Raji (cell line): ENCODE data around the gene TTC38.

Experiments used
- POLR2A ChIP-seq: IDR thresholded peaks from 2 replicates; pipeline ENCODE4 v1.6.1; 2011; ENCODE audit warnings: low read depth, low read length, control low read depth; ENCODE audit not compliant: insufficient read depth

TTC38 gene

DNA sequence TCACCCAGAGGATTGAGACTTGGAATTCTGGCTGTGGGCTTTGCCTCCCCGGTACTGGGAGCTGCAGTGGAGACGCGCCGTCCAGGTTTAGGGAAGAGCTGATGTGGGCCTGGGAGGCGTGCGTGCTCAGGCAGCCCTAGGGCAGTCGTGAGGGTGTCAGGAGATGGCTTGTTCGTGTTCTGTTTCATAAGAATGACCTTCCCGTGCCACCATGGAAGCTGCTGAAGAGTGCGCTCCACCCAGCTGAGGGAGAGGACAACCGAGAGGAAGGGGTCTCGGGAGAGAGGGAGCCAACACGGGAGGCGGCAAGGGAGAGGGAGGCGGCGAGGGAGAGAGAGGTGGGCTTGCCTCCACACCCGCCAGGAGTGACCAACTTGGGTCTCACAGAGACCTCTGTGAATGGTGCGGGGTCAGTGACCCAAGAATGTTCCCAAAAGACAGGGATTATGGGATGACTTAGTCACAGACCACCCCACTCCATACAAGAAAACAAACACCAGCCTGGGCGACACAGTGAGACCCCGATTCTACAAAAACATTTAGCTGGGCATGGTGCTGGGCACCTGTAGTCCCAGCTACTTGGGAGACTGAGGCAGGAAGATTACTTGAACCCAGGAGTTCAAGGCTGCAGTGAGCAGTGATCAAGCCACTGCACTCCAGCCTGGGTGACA, 53.0 kb downstream of the TTC38 start:
- TF ChIP-seq POLR2A = no peak

- no peak for TF ChIP-seq POLR2A
Measured at GRCh38 chr22:46322711-46323110, 54.9 kb downstream of the TTC38 start.

GRCh38 chr22:46323162-46323561, 55.4 kb downstream of the TTC38 start:
- TF ChIP-seq POLR2A = no peak

GRCh38 chr22:46326066-46326680, 58.4 kb downstream of the TTC38 start:
- TF ChIP-seq POLR2A = no peak

GRCh38 chr22:46327691-46328465, 60.1 kb downstream of the TTC38 start:
- TF ChIP-seq POLR2A = no peak

- no peak for TF ChIP-seq POLR2A
Measured at GRCh38 chr22:46328797-46329196, 61.0 kb downstream of the TTC38 start.

GRCh38 chr22:46329616-46330015, 61.8 kb downstream of the TTC38 start:
- no peak for TF ChIP-seq POLR2A

DNA sequence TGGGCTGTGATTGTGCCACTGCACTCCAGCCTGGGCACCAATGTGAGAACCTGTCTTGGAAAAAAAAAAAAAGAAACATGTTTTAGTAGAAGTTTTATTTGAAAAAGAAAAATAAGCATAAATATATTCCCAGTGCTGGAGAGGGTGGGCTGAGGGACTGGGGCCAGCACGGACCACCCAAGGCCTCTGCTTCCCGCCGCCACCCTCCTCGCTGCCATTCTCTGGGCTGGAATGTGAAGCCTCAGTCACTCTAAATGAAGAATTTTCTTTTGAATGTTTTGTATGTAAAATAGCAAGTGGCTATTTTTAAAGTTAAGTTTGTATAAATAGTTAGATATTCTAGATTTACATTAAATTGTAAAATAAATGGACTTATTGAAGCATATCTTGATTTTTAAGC, 62.6 kb downstream of the TTC38 start:
- TF ChIP-seq POLR2A = no peak

DNA sequence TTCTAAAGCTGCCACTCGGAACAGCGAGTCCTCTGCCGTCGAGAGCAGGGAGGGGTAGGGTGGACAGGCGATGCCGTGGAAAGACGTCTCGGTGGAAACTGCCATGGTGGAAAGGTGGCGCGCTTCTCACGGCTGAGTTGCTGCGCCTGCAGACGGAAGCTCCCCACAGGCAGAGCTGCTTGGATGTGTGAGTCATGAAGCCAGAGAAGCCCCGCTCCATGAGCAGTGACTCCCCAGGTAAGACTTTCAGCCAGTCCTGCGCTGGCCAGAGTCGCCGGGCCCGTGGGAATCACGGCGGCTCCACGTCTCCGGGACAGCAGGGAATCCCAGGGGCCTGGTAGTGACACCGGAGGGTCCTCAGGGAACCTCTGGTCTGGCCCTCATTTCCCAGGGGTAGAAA, 63.7 kb downstream of the TTC38 start:
- TF ChIP-seq POLR2A = no peak

- TF ChIP-seq POLR2A = peak; percentile 92
Measured at GRCh38 chr22:46335201-46336118, 67.7 kb downstream of the TTC38 start, which contains the start of gene TRMU. TRMU (plus strand) TSS chr22:46335714; CDS start chr22:46335765, 51 bp downstream.

- TF ChIP-seq POLR2A = no peak
Measured at GRCh38 chr22:46336119-46337078, 68.6 kb downstream of the TTC38 start.

- no peak for TF ChIP-seq POLR2A
Measured at GRCh38 chr22:46337870-46338269, 70.1 kb downstream of the TTC38 start.

DNA sequence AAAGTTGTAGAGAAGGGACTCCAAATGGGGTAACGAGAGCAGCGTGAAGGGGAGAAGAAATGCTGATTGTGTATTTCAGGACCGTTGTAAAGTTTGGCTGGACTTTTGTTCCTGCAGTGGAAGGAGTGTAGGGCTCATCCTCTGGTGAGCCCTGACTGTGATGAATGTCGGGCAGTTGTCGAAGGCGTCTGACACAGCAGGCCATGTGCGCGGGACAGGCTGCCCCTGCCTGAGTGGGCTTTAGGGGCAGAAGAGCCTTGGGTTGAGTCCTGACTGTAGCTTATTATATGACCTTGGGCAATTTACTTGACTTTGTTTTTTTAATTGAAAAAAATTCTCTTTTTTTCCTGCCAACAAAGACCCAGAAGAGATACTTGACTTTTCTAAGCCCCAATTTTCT, 70.8 kb downstream of the TTC38 start:
- no peak for TF ChIP-seq POLR2A

DNA sequence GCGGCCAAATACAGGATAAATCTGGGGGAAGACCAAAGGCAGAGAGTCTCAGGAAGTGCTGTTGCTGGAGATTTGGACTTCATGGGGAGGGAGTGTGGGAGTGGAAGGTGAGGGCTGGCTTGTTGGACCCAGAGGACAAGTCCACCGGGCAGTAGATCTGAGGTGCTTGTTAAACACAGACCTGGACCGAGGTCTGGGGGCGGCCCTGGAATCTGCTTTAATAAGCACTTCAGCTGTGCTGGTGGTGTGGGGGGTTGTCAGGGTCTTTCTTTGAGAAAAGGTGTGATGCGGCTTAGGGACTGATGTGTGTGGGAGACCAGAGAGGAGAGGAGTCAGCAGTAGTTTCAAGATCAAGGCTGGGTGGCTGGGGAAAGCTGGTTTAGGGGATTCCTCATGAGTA, 72.1 kb downstream of the TTC38 start:
- no peak for TF ChIP-seq POLR2A

DNA sequence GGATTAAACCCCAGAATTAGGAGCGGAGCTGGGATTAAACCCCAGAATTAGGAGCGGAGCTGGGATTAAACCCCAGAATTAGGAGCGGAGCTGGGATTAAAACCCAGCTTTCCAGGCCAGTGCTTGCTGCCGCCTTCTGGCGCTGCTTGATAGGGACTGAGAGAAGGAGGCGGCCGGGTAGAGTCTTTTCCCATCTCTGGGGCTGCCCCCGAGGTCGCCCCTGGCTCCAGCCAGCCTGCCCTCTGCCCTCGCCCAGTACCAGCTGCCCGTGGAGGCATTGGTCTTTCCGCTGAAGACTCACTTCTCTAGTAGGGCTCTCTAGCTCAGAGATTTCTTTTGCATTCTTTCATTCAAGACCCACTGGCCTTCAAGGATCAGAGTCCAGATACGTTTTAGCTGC, 72.9 kb downstream of the TTC38 start:
- TF ChIP-seq POLR2A = no peak
